Measurements from ENCODE around the gene PTPN1.
"Not testable (repeated sequence)": the region's sequence is repeated elsewhere in the genome, so short reads cannot be mapped to it uniquely, and the experiment has no call there.

The PTPN1 gene

DNA sequence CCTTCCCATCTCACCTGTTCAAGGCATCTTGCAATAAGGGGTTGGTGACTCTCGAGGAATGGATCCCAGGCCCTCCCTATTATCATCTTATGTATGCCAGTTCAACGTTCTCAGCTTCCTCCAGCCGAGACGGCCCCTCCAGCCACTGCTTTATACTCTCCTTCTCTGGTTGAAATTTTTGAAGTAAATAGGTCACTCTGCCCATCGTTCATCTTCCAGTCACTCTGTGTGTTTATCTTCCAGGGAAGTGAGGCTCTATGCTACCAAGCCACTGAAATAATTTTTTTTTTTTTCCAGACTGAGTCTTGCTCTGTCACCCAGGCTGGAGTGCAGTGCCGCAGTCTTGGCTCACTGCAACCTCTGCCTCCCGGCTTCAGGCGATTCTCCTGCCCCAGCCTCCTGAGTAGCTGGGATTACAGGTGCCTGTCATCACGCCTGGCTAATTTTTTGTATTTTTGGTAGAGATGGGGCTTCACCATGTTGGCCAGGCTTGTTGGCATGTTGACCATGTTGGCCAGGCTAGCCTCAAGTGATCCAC lies 17.0 kb downstream of the PTPN1 start:
- DNase-seq (ENCODE audit: low read depth in 4 of 4, low spot score in 1 of 4), result no peak

DNA sequence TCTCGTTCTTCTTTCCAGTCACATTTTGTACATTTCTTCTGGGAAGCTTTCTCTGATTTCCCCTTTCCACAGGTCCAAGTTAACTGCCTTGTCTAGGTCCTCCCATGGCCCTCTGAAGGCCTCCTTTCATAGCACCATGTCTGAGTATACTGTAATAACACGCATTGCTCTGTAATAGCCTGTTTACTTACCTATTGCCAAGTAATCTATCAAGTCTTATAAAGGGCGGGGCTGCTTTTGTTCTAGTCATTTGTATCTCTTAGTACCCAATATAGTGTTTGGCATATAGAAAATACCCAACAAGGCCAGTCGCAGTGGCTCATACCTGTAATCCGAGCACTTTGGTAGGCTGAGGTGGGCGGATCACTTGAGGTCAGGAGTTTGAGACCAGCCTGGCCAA lies 17.9 kb downstream of the PTPN1 start:
- no peak for DNase-seq (ENCODE audit: low read depth in 4 of 4, low spot score in 1 of 4)

DNA sequence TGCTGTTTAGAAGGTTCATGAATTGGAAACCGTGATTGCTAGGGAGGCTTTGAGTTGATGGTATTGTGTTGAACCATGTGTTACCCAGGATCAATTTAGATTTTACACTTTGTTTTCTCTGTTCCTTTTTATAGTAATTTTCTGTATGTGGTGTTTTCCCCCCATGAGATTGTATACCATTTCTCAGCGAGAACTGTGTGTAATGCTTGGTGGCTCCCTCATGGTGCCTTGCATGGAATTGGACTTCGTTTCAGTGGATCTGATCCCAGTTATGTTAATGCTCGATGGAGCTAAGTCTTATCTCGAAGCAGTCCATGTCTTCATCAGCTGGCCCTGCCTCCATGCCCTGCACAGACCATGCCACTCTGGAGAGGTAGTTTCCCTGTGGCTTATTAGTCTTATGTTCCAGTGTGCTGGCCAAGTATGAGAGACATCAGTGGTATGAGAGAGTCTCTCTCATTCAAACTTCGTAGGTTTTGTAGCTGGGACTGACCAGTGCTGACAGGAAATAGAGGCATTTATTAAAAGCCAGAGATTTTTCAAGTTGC lies 18.7 kb downstream of the PTPN1 start:
- no peak for DNase-seq (ENCODE audit: low read depth in 4 of 4, low spot score in 1 of 4)

DNA sequence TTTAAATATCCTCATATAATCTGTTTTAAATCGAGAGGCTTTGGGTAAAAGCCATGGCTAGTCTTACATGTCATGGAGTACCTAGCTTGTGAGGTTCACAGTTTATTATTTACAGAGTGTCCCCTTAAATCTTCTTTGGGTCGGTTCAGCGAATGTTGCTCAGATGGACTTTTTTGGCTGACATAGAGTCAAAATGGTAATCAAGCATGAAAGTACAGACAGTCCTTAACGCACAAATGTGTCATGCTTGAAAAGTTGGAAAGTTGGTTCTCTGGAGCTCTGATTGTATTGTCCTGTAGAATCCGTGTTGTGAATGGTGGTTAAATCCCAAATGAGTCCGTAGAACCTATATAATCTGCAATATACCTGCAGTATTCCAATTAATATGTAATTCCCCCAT lies 22.0 kb downstream of the PTPN1 start:
- DNase-seq (ENCODE audit: low read depth in 4 of 4, low spot score in 1 of 4), result no peak

DNA sequence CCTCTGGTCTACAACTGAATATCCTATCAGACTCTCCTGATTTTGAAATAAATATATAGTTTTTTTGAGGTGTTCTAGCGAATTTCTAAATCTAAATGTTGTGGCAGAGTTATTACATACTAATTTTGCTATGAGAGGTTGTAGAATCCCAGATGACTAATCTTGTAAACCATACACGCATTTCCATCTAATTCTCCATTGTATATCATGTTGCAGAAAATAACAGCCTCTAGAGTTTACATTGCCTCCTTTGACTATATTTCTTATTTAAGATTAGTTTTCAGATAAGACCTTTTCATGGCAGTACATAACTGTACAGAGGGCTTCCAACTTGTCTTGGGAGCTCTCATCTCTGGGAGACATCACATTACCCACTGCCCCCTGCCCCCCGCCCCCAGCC lies 22.9 kb downstream of the PTPN1 start:
- DNase-seq (ENCODE audit: low read depth in 4 of 4, low spot score in 1 of 4), result no peak

DNA sequence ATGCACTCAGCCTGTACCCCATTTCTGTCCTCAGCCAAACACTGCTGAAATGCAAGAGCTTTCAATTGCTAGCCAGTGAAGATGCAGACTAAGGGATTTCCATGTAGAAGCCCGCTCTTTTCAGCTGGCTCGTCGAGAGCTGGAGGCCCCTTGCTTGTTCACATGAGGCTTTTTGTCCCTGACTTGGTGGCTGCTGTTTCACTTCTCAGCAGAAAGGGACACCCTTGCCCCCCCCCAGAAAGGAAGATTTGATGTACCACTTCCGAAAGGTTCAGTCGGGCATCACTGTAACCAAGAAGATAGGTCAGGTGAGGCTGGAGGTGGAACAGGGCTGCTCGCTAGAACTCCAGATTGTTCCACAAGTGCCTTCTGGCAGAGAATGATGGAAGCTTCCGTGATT lies 23.3 kb downstream of the PTPN1 start:
- DNase-seq (ENCODE audit: low read depth in 4 of 4, low spot score in 1 of 4), result no peak

DNA sequence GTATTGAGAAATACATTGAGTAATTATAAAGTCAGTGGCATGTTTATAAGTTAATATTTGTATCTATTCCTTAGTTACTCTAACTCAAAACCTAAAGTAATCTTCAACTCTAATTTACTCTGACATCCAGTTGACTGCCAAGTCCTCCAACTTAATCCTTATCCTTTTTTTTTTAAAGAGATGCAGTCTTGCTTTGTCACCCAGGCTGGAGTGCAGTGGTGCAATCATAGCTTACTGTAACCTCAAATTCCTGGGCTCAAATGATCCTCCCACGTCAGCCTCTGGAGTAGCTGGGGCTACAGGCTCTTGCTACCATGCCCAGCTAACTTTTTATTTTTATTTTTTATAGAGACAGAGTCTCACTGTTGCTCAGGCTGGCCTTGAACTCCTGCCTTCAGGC lies 24.4 kb downstream of the PTPN1 start:
- no peak for DNase-seq (ENCODE audit: low read depth in 4 of 4, low spot score in 1 of 4)

DNA sequence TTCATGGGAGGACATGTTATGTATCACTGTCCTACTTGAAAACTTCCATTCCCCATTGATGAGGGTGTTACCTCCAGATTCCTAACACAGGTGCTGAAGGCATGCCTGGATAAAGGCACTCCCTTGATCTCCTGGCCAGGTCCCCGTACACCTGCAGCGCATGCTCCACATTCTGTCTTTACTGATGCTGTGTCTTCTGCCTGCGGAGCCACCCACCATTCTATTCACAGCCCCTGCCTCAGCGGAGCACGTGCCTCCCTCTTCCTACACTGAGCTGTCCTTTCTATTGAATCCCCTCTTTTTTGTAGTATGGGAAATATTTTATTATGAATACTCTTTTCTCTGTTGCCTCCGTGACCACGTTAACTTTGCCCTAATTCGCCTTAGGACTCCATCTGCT lies 25.0 kb downstream of the PTPN1 start:
- DNase-seq (ENCODE audit: low read depth in 4 of 4, low spot score in 1 of 4), result no peak

DNA sequence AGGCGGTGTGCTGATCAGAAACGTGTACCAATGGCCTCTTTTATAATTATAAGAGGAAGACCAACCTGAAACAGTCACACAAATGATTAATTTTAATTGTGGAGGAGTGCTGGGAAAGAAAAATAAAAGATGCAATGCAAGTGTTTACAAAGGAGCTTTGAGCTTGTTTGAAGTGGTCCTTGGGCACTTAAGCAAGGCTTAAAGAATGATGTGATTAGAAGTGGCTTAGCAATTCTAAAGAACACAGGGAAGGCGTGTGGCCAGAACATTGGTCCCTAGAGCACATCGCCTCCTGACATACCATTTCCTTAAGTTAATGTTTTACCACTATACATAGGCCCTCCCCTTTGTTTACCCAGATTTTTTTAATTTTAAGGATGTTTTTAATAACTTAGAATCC lies 26.1 kb downstream of the PTPN1 start:
- no peak for DNase-seq (ENCODE audit: low read depth in 4 of 4, low spot score in 1 of 4)

DNA sequence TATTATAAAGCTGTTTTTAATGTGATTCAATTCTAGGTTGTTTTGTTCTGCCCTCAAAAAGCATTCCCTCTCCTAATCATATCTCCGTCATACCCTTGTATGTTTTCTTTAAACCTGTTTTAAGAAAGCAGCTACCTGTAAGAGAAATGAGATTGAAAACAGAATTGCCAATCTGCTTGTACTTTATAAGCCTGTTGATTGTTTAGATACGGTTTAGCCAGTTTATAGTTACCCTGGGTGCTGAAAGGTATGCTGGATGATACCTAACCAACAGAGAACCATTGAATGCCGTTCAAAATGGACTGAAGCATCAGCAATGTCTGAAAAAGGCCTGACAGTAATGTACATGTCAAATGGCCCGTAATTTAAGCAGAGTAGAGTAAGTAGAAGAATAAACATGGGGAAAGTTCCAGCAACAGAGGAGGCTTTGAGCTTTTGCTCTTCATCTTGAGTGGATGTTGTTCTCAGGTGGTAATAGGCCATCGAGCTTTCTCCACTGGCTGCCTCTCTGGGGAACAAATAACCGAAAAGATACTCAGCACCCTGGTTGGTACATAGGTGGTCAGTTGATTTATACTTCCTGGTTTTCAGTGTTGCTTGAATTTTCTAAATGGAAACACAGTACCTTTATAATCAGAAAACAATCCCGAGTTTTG lies 27.5 kb downstream of the PTPN1 start:
- no peak for DNase-seq (ENCODE audit: low read depth in 4 of 4, low spot score in 1 of 4)

DNA sequence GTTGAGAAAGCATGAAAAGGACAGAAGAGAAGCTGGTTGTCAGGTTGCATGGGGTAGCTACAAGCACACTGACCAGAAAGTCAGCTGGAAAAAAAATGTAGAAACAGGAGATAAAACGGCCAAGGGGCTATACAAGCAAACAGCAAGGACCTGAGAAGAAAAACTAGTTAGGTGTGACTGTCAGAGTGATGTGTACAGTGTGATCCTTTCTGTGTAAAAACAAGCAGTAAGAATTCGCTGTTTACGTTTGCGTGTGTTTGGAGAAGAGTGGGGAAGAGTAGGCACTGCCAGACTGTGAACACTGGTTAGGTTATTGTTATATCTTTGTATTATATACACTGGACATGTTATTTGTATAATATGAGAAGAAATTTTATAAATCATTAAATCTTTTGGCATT lies 28.1 kb downstream of the PTPN1 start:
- no peak for DNase-seq (ENCODE audit: low read depth in 4 of 4, low spot score in 1 of 4)

DNA sequence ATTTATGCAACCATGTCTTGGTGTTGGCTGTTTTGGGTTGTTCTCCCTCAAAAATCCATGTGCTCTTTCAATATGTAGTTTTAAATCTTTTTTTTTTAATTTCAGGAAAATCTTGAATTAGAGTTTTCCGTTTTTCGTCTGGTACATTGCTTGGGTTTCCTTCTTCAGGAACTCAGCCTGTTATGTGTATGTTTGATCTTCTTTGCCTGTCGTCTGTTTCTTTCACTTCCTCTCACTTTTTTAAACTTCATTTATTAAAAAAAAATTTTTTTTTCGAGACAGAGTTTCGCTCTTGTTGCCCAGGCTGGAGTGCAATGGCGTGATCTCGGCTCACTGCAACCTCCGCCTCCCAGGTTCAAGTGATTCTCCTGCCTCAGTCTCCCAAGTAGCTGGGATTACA lies 29.6 kb downstream of the PTPN1 start:
- DNase-seq (ENCODE audit: low read depth in 4 of 4, low spot score in 1 of 4), result not testable (repeated sequence)

DNA sequence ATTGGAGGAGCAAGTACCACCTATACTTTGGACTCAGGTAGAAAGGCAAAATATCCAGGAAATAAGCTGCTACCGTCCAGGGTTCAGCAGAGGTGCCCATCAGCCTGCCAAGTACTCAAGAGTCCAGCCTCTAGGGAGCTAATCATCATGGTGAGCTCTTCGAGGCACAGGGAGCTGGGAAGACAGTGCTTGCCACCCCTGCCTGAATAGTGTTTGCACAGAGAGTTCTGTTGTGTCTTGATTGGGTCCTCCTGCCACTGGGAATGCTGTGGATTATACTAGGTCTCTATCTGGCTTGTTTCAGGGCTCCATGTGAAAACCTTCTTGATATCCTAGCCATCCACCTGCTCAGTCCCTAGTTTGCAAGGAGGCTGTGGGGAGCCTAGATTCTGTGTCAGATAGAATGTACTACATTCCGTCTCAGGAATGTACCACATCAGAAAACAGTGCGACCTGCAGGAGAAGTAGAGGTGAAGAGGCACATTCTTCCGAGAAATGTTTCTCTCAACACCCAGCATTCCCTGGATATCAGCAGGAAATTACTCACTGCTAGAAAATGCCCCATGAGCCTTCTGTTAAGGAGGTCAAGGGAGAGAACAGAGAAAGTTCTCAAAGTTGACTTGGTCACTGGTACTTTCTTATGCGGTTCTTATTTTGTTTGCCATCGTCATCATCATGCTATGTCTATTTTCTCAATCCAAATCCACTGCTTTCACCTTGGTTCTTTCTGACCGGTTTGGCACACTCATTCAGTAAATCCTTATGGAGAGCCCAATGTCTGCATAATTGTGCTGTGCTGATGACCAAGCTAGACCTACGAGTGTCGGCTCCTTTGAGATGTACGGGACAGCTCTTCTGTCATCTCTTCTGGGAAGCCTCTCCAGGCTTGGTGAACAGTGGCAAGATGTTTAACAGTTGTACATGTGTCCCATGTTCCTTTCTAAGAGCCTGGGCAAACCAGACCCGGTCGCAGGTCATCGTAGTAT lies 30.7 kb downstream of the PTPN1 start:
- DNase-seq (ENCODE audit: low read depth in 4 of 4, low spot score in 1 of 4), result no peak

DNA sequence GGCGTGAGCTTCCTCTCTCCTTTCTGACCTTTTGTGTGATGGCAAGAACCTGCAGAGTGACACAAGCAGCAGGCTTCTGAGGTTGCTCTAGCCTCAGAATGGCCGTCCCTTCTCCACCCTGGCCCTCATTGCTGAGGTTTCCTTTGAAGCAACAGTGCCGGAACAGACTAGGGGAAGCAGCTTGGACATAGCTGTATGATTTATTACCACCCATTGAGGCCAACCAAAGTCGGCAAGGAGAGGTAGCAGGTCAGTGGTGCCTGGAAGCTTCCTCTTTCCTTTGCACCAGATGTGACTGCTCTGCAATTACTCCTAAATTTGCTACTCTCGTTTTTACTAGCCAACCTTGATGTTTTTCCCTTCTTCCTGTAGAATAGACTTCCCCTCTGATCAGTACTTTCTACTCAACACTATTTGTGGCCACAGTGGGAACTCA lies 31.4 kb downstream of the PTPN1 start:
- DNase-seq (ENCODE audit: low read depth in 4 of 4, low spot score in 1 of 4), result no peak

DNA sequence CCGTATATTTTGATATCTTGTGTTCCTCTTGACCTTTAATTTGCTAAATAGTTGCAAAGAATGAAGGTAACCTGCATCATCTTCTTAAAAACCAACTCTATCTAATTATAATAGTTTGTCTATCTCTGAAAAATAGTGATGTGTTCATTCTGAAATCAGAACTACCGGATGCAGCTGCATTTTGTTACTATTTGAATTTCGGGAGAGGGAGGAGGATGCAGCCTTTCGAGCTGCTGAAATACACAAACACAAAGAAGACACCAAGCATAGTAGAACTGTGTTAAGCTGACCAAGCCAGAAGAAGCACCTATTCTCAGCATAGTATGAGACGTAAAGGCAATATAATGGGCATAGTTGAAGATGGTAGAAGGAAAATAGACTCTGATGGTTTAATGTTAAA lies 33.1 kb downstream of the PTPN1 start:
- DNase-seq (ENCODE audit: low read depth in 4 of 4, low spot score in 1 of 4), result no peak

DNA sequence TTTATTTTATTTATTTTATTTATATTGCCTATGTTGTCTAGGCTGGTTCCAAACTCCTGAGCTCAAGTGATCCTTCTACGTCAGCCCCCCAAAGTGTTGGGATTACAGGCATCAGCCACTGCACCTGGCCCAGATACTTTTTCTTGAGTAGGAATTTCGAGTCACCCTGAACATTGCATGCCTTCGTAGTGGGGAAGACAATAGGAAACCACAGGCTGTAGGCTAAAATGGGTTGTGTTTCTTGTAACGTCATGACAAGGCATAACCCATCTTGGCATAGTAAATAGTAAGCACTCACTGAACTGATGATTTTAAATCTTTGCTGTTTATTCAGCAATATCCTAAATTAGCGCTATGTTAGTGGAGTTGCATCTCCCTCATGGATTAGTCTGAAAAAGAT lies 34.9 kb downstream of the PTPN1 start:
- DNase-seq (ENCODE audit: low read depth in 4 of 4, low spot score in 1 of 4), result no peak

DNA sequence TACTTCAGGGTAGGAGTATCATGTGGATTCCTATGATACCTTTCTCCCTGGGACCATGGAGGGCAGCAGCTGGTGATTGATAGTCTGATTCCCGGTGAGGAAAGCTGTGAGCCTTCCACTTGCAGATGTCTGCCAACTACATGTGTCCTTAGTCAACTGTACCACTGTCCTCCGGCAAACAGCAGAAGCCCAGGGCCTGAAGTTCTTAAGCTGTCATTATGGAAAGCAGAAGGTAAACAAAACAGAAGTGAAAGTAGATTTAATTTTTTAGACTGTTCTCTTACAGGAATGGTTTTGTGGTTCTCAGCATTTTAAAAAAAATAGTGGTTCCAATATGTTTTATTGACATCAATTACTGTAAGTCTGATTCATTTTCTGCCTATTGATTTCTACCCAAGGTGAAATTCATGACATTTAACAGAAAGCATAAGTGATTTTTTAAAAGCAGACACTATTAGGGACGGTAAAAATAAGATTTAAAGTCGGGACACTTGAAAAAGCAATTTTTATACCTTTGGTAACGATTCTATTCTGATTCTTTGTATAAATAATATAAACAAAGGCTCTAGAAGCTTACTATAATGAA lies 36.6 kb downstream of the PTPN1 start:
- no peak for DNase-seq (ENCODE audit: low read depth in 4 of 4, low spot score in 1 of 4)

DNA sequence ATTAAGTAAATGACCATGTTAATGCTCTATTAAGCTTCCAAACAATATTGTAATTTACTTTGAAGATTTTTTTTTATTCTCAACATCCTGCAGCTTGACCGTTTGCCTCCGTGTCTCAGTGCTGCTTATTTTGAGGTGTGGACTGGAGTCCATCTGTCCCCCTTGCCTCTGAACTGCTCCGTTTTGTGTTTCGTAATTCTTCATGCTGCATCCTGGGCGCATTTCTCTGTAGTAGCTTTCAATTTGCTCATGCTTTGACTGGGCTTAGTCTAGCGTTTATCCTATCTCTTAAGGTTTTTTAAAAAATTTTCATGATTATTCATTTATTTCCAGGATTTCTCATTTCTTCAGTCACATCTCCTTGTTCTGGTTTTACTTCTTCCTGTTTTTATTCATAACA lies 37.8 kb downstream of the PTPN1 start:
- no peak for DNase-seq (ENCODE audit: low read depth in 4 of 4, low spot score in 1 of 4)

DNA sequence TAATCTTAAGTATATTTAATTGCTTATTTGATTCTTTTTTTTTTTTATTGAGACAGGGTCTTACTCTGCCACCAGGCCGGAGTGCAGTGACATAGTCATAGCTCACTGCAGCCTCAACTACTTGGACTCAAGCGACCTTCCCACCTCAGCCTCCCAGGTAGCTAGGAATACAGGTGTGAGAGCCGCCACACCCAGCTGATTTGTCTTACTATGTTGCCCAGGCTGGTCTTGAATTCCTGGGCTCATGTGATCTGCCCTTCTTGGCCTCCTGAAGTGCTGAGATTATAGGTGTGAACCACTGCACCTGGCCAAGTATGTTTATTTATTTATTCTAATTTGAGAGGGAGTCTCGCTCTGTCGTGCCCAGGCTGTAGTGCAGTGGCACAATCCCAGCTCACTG lies 38.2 kb downstream of the PTPN1 start:
- no peak for DNase-seq (ENCODE audit: low read depth in 4 of 4, low spot score in 1 of 4)

DNA sequence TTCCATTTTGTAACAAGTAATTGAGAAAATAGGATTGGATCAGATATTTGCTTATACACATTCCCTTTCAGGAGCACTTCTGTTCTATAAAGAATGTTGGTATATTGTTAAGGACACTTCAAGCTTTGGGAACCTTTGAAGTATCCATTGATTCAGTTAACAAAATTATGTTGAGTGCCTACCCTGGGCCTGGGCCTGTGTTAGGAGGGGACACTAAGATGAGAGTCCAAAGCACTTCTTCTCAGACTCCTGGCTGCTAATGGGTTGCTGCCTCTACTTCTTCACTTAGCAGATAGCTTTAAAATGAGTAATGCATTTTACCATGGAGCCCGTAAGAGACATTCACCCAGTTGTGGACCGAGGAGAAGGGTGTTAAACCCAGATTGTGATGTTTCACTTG lies 40.3 kb downstream of the PTPN1 start:
- no peak for DNase-seq (ENCODE audit: low read depth in 4 of 4, low spot score in 1 of 4)

DNA sequence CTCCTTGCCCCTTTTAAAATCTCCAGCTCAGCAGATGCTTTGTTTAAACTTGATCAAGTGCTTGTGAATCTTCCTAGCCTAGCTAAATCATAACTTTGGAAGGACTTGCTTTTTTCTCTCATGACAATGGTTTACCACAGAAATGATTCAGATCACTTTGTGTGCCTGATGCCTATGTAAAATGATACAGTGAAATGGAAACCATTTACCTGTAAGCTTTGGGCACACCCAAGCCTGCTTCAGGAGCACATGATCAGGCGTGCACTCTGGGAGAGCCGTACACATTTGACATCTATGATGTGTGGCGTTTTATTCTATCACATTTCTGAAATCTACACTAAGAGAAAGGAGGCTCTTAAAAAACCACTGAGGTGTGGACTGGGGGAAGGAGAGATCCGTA lies 41.1 kb downstream of the PTPN1 start:
- no peak for DNase-seq (ENCODE audit: low read depth in 4 of 4, low spot score in 1 of 4)

DNA sequence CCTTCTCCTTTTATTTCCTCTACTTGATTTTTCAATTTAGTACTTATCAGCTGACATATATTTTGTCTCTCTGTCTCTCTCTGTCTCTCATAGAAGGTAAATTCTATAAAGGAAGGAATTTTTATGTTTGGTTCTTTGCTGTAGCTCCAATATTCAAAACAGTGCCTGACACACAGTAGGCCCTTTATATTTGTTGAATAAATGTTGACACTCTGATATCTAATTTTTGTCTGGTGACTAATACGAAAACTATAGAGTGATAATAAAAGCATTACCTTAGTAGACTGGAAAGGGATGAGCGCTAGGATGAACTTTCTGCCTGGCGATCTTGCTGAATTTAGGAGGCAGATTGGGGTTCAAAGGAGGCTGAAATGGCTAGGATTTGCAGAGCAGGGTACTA lies 42.8 kb downstream of the PTPN1 start:
- no peak for DNase-seq (ENCODE audit: low read depth in 4 of 4, low spot score in 1 of 4)

All from stimulated activated CD4-positive, alpha-beta T cell treated with anti-CD3 and anti-CD28 coated beads, Interleukin-1b, Interleukin-23, amount 100 ng/mL, for 24 hours (primary cell).